GM19351 (cell line): ENCODE measurements around the gene GRM8.

Experiments
- ATAC-seq: cut with Tn5 transposase; IDR thresholded peaks from one replicate; pipeline ENCODE4 v1.9.1; 2021; ENCODE audit warnings: mild to moderate bottlenecking, moderate library complexity; ENCODE audit not compliant: unreplicated experiment

The GRM8 gene

GRCh38 chr7:126398285-126398684 is 854.5 kb downstream of the GRM8 start:
- ATAC-seq: no peak

DNA sequence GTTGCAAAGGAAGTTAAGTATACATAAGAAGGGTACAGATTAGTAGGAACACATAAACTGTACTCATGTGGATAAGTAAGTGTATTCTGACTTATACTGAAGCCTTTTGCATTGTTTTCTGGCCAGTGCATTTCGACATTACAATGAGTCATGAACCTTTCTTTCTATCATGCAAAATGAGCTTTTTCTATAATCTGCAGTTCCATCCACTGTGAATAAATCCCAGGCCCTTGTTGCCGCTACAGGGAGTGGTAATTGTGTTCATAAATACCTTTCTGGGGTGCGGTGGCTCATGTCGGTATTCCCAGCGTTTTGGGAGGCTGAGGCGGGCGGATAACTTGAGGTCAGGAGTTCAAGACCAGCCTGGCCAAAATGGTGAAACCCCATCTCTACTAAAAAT is 858.3 kb downstream of the GRM8 start:
- no peak for ATAC-seq
